ENCODE results near the gene IL32.
A peak's percentile ranks its signal among the peaks of the same experiment; 100 is the strongest.

IL32 gene

GRCh38 chr16:3065069-3065741 lies at the start of gene IL32:
IL32 (plus strand) TSS chr16:3065640; CDS start chr16:3065812, 172 bp downstream.
- DNase-seq (ENCODE audit: low spot score) = peak; percentile 86

- no peak for DNase-seq (ENCODE audit: low spot score)
Observed at GRCh38 chr16:3015865-3016521, 49.4 kb upstream of the IL32 start.

- DNase-seq (ENCODE audit: low spot score) = no peak
Observed at GRCh38 chr16:3017344-3017743, 48.1 kb upstream of the IL32 start.

- DNase-seq (ENCODE audit: low spot score) = no peak
Observed at GRCh38 chr16:3017794-3018506, 47.5 kb upstream of the IL32 start, which contains the start of gene CLDN6. CLDN6 (minus strand) TSS chr16:3018183; CDS start chr16:3016021, 2,162 bp downstream.

GRCh38 chr16:3019594-3020246 lies 45.7 kb upstream of the IL32 start:
- DNase-seq (ENCODE audit: low spot score) = no peak

- peak; percentile 91 for DNase-seq (ENCODE audit: low spot score)
Observed at GRCh38 chr16:3020247-3020603, 45.2 kb upstream of the IL32 start, which contains the start of gene TNFRSF12A. TNFRSF12A (plus strand) TSS chr16:3020368; CDS start chr16:3020398, 30 bp downstream.

- peak; percentile 95 for DNase-seq (ENCODE audit: low spot score)
Observed at GRCh38 chr16:3020604-3021448, 44.6 kb upstream of the IL32 start.

- peak; percentile 78 for DNase-seq (ENCODE audit: low spot score)
Observed at GRCh38 chr16:3021449-3022207, 43.8 kb upstream of the IL32 start.

- peak; percentile 89 for DNase-seq (ENCODE audit: low spot score)
Observed at GRCh38 chr16:3022208-3022683, 43.2 kb upstream of the IL32 start.

- DNase-seq (ENCODE audit: low spot score) = peak; percentile 19
Observed at GRCh38 chr16:3022684-3023414, 42.6 kb upstream of the IL32 start.

- peak; percentile 64 for DNase-seq (ENCODE audit: low spot score)
Observed at GRCh38 chr16:3023415-3023668, 42.1 kb upstream of the IL32 start.

GRCh38 chr16:3023669-3024478 lies 41.6 kb upstream of the IL32 start, which contains the start of the genes HCFC1R1 and THOC6:
HCFC1R1 (minus strand) TSS chr16:3023942; CDS start chr16:3023941, 1 bp downstream.
THOC6 (plus strand) TSS chr16:3024035; CDS start chr16:3024327, 292 bp downstream.
- peak; percentile 79 for DNase-seq (ENCODE audit: low spot score)

GRCh38 chr16:3025032-3026002 lies 40.1 kb upstream of the IL32 start:
- DNase-seq (ENCODE audit: low spot score) = no peak

- DNase-seq (ENCODE audit: low spot score) = no peak
Observed at GRCh38 chr16:3026003-3026378, 39.4 kb upstream of the IL32 start.

GRCh38 chr16:3026609-3027488 lies 38.6 kb upstream of the IL32 start:
- no peak for DNase-seq (ENCODE audit: low spot score)

- no peak for DNase-seq (ENCODE audit: low spot score)
Observed at GRCh38 chr16:3027489-3027795, 38.0 kb upstream of the IL32 start.
